GM23338 (cell line): ENCODE results near the gene CLN6. TPM values are rescaled to one million over a fixed set of nuclear protein-coding genes. Genes with fewer than 3 reads are reported as not detected.
A peak's percentile ranks its signal among the peaks of the same experiment; 100 is the strongest.

Experiments
- ATAC-seq: fragments of 200-7000 bp; cut with Tn5 transposase; 3 replicates; pipeline ENCODE4 v1.9.1; 2020
- DNase-seq: peaks from one replicate; pipeline ENCODE4 v3.0.0-alpha.2; 2015; ENCODE audit warnings: low spot score
- H2AFZ ChIP-seq: fragments of 200-600 bp; sonication (generic); 2 replicates; pipeline ENCODE4 v1.8.0; 2016; ENCODE audit warnings: antibody characterized with exemption, mild to moderate bottlenecking, moderate library complexity
- H3F3A ChIP-seq: fragments of 200-600 bp; sonication (generic); replicated peaks from 2 replicates; pipeline ENCODE4 v1.8.0; 2017; ENCODE audit warnings: antibody characterized with exemption, mixed run types, low read depth
- H3K27ac ChIP-seq: fragments of 200-600 bp; sonication (generic); 2 replicates; pipeline ENCODE4 v1.6.1; 2016; ENCODE audit warnings: low read depth
- H3K27me3 ChIP-seq: fragments of 200-600 bp; sonication (generic); 2 replicates; pipeline ENCODE4 v1.8.0; 2016; ENCODE audit warnings: mild to moderate bottlenecking, mixed run types, moderate library complexity; ENCODE audit not compliant: insufficient read depth
- H3K36me3 ChIP-seq: fragments of 200-600 bp; sonication (generic); 2 replicates; pipeline ENCODE4 v1.8.0; 2016; ENCODE audit warnings: mild to moderate bottlenecking; ENCODE audit not compliant: insufficient read depth
- H3K4me1 ChIP-seq: fragments of 200-600 bp; sonication (generic); 2 replicates; pipeline ENCODE4 v1.8.0; 2016; ENCODE audit warnings: mild to moderate bottlenecking, moderate library complexity; ENCODE audit not compliant: insufficient read depth
- H3K4me2 ChIP-seq: fragments of 200-600 bp; sonication (generic); 2 replicates; pipeline ENCODE4 v1.7.1; 2017; ENCODE audit warnings: mixed run types
- H3K4me3 ChIP-seq: fragments of 200-600 bp; sonication (generic); 2 replicates; pipeline ENCODE4 v1.6.1; 2016; ENCODE audit warnings: mixed run types
- H3K79me2 ChIP-seq: fragments of 200-600 bp; sonication (generic); replicated peaks from 2 replicates; pipeline ENCODE4 v1.8.0; 2017; ENCODE audit warnings: mild to moderate bottlenecking; ENCODE audit not compliant: insufficient read depth
- H3K9me2 ChIP-seq: fragments of 200-600 bp; sonication (generic); 2 replicates; pipeline ENCODE4 v1.8.0; 2017; ENCODE audit not compliant: insufficient read depth
- H4K20me1 ChIP-seq: fragments of 200-600 bp; sonication (generic); replicated peaks from 2 replicates; pipeline ENCODE4 v1.8.0; 2017; ENCODE audit warnings: mild to moderate bottlenecking; ENCODE audit not compliant: insufficient read depth
- H3K27ac Mint-ChIP-seq: 2 replicates; pipeline ENCODE4 v1.8.0; 2020; ENCODE audit warnings: inconsistent platforms, mild to moderate bottlenecking, moderate library complexity, mixed read lengths
- H3K27me3 Mint-ChIP-seq: 3 replicates; pipeline ENCODE4 v1.8.0; 2022; ENCODE audit warnings: low read depth, mild to moderate bottlenecking, moderate library complexity, mixed read lengths, inconsistent platforms; ENCODE audit not compliant: insufficient read depth, poor library complexity
- H3K36me3 Mint-ChIP-seq: 3 replicates; pipeline ENCODE4 v1.8.0; 2021; ENCODE audit warnings: low read depth, mild to moderate bottlenecking, inconsistent platforms, moderate library complexity, mixed read lengths
- H3K4me1 Mint-ChIP-seq: 3 replicates; pipeline ENCODE4 v1.8.0; 2020; ENCODE audit warnings: mild to moderate bottlenecking, inconsistent platforms, mixed read lengths
- H3K4me3 Mint-ChIP-seq: 3 replicates; pipeline ENCODE4 v1.8.0; 2021; ENCODE audit warnings: moderate library complexity, mild to moderate bottlenecking, inconsistent platforms, mixed read lengths
- H3K9me3 Mint-ChIP-seq: 3 replicates; pipeline ENCODE4 v1.8.0; 2020; ENCODE audit warnings: moderate library complexity, mild to moderate bottlenecking, inconsistent platforms, mixed read lengths
- CREB1 ChIP-seq: fragments of 250-450 bp; sonication (Bioruptor Pico); IDR thresholded peaks from 2 replicates; pipeline ENCODE4 v1.5.0; 2020; ENCODE audit warnings: low read depth, mild to moderate bottlenecking, moderate library complexity
- CTCF ChIP-seq, 2 experiments: fragments of 200-600 bp in 1 of 2; sonication (generic) in 1 of 2; conservative IDR thresholded peaks; 2 replicates each; pipeline versions ENCODE4 v1.5.1 to v1.6.1; 2016 to 2017; ENCODE audit warnings: antibody characterized with exemption in 2 of 2, low read depth in 2 of 2, mild to moderate bottlenecking in 2 of 2, moderate library complexity in 1 of 2
- ETS1 ChIP-seq: IDR thresholded peaks from 2 replicates; pipeline ENCODE4 v1.6.1; 2016; ENCODE audit warnings: antibody characterized with exemption
- EZH2 ChIP-seq: fragments of 200-600 bp; sonication (generic); IDR thresholded peaks from one replicate; pipeline ENCODE4 v1.8.0; 2017; ENCODE audit warnings: antibody characterized with exemption, mild to moderate bottlenecking, low read depth; ENCODE audit not compliant: unreplicated experiment
- EZH2phosphoT487 ChIP-seq: fragments of 200-600 bp; sonication (generic); IDR thresholded peaks from one replicate; pipeline ENCODE4 v1.8.1; 2018; ENCODE audit warnings: antibody characterized with exemption; ENCODE audit not compliant: unreplicated experiment
- JUNB ChIP-seq: IDR thresholded peaks from one replicate; pipeline ENCODE4 v1.6.1; 2016; ENCODE audit warnings: antibody characterized with exemption; ENCODE audit not compliant: unreplicated experiment
- NANOG ChIP-seq: IDR thresholded peaks from 2 replicates; pipeline ENCODE4 v1.6.1; 2016; ENCODE audit warnings: antibody characterized with exemption, borderline replicate concordance
- POLR2AphosphoS5 ChIP-seq: IDR thresholded peaks from 2 replicates; pipeline ENCODE4 v1.6.1; 2016; ENCODE audit warnings: antibody characterized with exemption, low read depth
- STAT1 ChIP-seq: IDR thresholded peaks from one replicate; pipeline ENCODE4 v1.6.1; 2016; ENCODE audit warnings: antibody characterized with exemption; ENCODE audit not compliant: unreplicated experiment
- ZNF114 ChIP-seq: fragments of 250-450 bp; sonication (Bioruptor Pico); IDR thresholded peaks from 2 replicates; pipeline ENCODE4 v1.5.0; 2020; ENCODE audit warnings: mild to moderate bottlenecking, moderate library complexity
- ZNF331 ChIP-seq: fragments of 250-450 bp; sonication (Bioruptor Pico); IDR thresholded peaks from 2 replicates; pipeline ENCODE4 v1.5.0; 2020; ENCODE audit warnings: low read depth, mild to moderate bottlenecking, moderate library complexity
- polyA plus RNA-seq: library from polyadenylated mRNA; unstranded; fragments of >200 nt; fragmentation: Nextera tagmentation; extraction: Ambion mirVana; gene quantifications from 2 replicates; pipeline ENCODE4 v1.2.1, GENCODE V29; 2016
- total RNA-seq: library from RNA; depleted of rRNA; stranded (reverse); fragments of >200 nt; shearing (Covaris generic); gene quantifications from 2 replicates; pipeline ENCODE4 v1.2.3, GENCODE V29; 2014
- TF ChIP-seq, protein P1 (sequence below): IDR thresholded peaks from one replicate; pipeline ENCODE4 v1.6.1; 2018; ENCODE audit warnings: antibody characterized with exemption; ENCODE audit not compliant: unreplicated experiment

The CLN6 gene
- total and polyA plus RNA-seq, 2 experiments from 2014 or later = 20.7 to 69.5 TPM

DNA sequence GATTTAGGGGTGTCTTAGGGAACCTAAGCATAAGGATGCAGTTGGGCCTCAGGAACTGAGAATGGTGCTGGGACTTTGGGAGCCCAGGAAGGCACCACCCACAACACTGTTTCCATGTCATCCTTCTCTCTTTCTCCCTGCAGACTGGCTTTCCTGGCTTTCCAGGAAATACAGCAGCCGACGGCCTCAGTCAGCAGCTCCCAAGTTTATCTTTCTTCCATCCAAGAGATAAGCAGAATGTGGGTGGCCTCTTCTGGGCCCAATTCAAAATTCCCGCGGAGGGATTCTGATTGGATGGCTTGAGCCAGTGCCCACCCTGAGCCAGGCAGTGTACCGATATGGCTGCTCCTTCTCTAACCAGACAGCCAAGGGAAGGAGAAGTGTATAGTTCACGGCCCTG lies 4.5 kb upstream of the CLN6 start:
- no peak overlapping the region for H3K27ac ChIP-seq
- no peak overlapping the region for H3K4me2 ChIP-seq
- H4K20me1 ChIP-seq = no peaks in the 10 kb centered on the region
- H3K9me3 Mint-ChIP-seq = no peaks in the 10 kb centered on the region; the same call in 2 of the 3 replicates
- H3K27me3 Mint-ChIP-seq = peaks cover 15% of the 10 kb centered on the region
- no peak overlapping the region for H3K4me3 ChIP-seq
- H3K79me2 ChIP-seq = no peaks in the 10 kb centered on the region
- H3K9me2 ChIP-seq = no peaks in the 10 kb centered on the region
- no peak overlapping the region for H3K4me3 Mint-ChIP-seq
- peak overlapping the region; percentile 72; the same call in 1 of the 2 replicates for H2AFZ ChIP-seq
- H3F3A ChIP-seq = peaks cover 4% of the 10 kb centered on the region; the same call in 1 of the 2 replicates
- H3K27ac Mint-ChIP-seq = no peak overlapping the region
- DNase-seq (no peak), ATAC-seq (no peak)
- H3K36me3 ChIP-seq = no peaks in the 10 kb centered on the region
- no peaks in the 10 kb centered on the region for H3K27me3 ChIP-seq
- no peaks in the 10 kb centered on the region for H3K36me3 Mint-ChIP-seq
- TF ChIP-seq EZH2 = no peak
- TF ChIP-seq POLR2AphosphoS5 = no peak
- TF ChIP-seq ETS1 = no peak
- TF ChIP-seq ZNF331 (CRISPR knock-in tag) = no peak
- TF ChIP-seq CTCF (conservative IDR thresholded peaks at IDR 0.05; ENCODE audit: low read depth in 2 of 2) = no peak
- no peak for TF ChIP-seq JUNB
- TF ChIP-seq, protein P1, sequence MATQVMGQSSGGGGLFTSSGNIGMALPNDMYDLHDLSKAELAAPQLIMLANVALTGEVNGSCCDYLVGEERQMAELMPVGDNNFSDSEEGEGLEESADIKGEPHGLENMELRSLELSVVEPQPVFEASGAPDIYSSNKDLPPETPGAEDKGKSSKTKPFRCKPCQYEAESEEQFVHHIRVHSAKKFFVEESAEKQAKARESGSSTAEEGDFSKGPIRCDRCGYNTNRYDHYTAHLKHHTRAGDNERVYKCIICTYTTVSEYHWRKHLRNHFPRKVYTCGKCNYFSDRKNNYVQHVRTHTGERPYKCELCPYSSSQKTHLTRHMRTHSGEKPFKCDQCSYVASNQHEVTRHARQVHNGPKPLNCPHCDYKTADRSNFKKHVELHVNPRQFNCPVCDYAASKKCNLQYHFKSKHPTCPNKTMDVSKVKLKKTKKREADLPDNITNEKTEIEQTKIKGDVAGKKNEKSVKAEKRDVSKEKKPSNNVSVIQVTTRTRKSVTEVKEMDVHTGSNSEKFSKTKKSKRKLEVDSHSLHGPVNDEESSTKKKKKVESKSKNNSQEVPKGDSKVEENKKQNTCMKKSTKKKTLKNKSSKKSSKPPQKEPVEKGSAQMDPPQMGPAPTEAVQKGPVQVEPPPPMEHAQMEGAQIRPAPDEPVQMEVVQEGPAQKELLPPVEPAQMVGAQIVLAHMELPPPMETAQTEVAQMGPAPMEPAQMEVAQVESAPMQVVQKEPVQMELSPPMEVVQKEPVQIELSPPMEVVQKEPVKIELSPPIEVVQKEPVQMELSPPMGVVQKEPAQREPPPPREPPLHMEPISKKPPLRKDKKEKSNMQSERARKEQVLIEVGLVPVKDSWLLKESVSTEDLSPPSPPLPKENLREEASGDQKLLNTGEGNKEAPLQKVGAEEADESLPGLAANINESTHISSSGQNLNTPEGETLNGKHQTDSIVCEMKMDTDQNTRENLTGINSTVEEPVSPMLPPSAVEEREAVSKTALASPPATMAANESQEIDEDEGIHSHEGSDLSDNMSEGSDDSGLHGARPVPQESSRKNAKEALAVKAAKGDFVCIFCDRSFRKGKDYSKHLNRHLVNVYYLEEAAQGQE = no peak
- TF ChIP-seq ZNF114 = no peak
- TF ChIP-seq EZH2phosphoT487 = no peak
- H3K4me1 ChIP-seq = no peaks in the 10 kb centered on the region
- peaks cover 19% of the 10 kb centered on the region for H3K4me1 Mint-ChIP-seq

GRCh38 chr15:68232937-68233336 lies 3.4 kb upstream of the CLN6 start:
- H3K27me3 ChIP-seq = no peaks in the 10 kb centered on the region
- H3K36me3 Mint-ChIP-seq = no peaks in the 10 kb centered on the region
- peaks cover 7% of the 10 kb centered on the region; the same call in 1 of the 2 replicates for H3K4me1 ChIP-seq
- no peaks in the 10 kb centered on the region for H3K36me3 ChIP-seq
- H3K79me2 ChIP-seq = peaks cover 11% of the 10 kb centered on the region
- H4K20me1 ChIP-seq = peaks cover 9% of the 10 kb centered on the region
- peaks cover 28% of the 10 kb centered on the region for H3K4me1 Mint-ChIP-seq
- H3K27me3 Mint-ChIP-seq = peaks cover 21% of the 10 kb centered on the region
- no peak overlapping the region for H3K27ac ChIP-seq
- no peak overlapping the region for H3K27ac Mint-ChIP-seq
- H3F3A ChIP-seq = peaks cover 11% of the 10 kb centered on the region
- no peaks in the 10 kb centered on the region for H3K9me2 ChIP-seq
- no peaks in the 10 kb centered on the region; the same call in 2 of the 3 replicates for H3K9me3 Mint-ChIP-seq
- DNase-seq (no peak), ATAC-seq (no peak)
- no peak overlapping the region for H3K4me2 ChIP-seq
- H3K4me3 Mint-ChIP-seq = no peak overlapping the region
- H2AFZ ChIP-seq = no peak overlapping the region
- no peak overlapping the region for H3K4me3 ChIP-seq
- TF ChIP-seq CREB1 (CRISPR knock-in tag) = no peak
- no peak for TF ChIP-seq EZH2phosphoT487
- TF ChIP-seq POLR2AphosphoS5 = no peak
- no peak for TF ChIP-seq EZH2
- no peak for TF ChIP-seq CTCF (conservative IDR thresholded peaks at IDR 0.05; ENCODE audit: low read depth in 2 of 2)
- TF ChIP-seq ZNF331 (CRISPR knock-in tag) = no peak
- no peak for TF ChIP-seq ETS1
- no peak for TF ChIP-seq NANOG
- TF ChIP-seq JUNB = no peak
- TF ChIP-seq STAT1 = no peak
